Vagina (tissue), 2 donors: ENCODE results near the gene PARD6A.

Experiments used
- POLR2A ChIP-seq, 2 donors: fragments of 450-650 bp; IDR thresholded peaks; one replicate each; pipeline ENCODE4 v1.6.1; 2017; ENCODE audit warnings: antibody characterized with exemption in 2 of 2, mild to moderate bottlenecking in 2 of 2, moderate library complexity in 2 of 2
- TF ChIP-seq, protein P1 (sequence below), 3 experiments: fragments of 450-650 bp in 2 of 3; fragments of 200-600 bp in 1 of 3; sonication (generic) in 1 of 3; IDR thresholded peaks; one replicate each; pipeline ENCODE4 v1.5.1; 2017 to 2019; ENCODE audit warnings: antibody characterized with exemption in 3 of 3, mild to moderate bottlenecking in 2 of 3, moderate library complexity in 2 of 3

DNA sequence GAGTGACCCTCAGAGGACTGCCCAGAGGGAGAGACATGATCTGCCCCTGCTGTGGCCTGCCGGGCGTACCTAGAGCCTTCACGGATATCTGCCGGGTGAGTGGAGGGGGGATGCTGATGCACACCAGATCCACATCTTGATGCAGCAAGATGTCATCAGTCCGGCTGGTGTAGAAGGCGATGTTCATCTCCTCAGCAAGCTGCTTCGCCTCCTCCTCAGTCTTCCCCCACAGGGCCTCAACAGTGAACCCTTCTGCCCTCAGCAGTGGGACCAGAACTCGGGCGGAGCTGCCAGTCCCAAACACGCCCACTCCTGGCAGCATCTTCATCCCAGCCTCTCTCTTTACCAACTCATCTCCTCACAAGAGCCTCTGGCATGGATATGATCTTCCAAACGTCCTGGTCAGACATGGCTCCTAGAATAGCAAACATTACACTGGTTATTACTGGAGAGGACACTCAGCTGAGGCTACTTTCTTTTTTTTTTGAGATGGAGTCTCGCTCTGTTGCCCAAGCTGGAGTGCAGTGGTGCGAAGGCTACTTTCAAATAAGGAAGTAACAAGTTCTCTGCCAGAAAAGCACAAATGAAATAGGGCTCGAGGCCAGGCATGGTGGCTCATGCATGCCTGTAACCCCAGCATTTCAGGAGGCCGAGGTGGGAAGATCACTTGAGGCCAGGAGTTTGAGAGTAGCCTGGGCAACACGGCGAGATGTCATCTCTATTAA lies 24.8 kb downstream of the PARD6A start:
- TF ChIP-seq, protein P1, sequence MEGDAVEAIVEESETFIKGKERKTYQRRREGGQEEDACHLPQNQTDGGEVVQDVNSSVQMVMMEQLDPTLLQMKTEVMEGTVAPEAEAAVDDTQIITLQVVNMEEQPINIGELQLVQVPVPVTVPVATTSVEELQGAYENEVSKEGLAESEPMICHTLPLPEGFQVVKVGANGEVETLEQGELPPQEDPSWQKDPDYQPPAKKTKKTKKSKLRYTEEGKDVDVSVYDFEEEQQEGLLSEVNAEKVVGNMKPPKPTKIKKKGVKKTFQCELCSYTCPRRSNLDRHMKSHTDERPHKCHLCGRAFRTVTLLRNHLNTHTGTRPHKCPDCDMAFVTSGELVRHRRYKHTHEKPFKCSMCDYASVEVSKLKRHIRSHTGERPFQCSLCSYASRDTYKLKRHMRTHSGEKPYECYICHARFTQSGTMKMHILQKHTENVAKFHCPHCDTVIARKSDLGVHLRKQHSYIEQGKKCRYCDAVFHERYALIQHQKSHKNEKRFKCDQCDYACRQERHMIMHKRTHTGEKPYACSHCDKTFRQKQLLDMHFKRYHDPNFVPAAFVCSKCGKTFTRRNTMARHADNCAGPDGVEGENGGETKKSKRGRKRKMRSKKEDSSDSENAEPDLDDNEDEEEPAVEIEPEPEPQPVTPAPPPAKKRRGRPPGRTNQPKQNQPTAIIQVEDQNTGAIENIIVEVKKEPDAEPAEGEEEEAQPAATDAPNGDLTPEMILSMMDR (IDR thresholded peaks at IDR 0.05): no peak
- TF ChIP-seq POLR2A (IDR thresholded peaks at IDR 0.05): no peak
